HG03139 (cell line): Measurements from ENCODE around the gene DPYSL5.
"Not testable (repeated sequence)": the region's sequence is repeated elsewhere in the genome, so short reads cannot be mapped to it uniquely, and the experiment has no call there.

ENCODE experiments used
- ATAC-seq: cut with Tn5 transposase; IDR thresholded peaks from one replicate; pipeline ENCODE4 v1.9.1; 2021; ENCODE audit not compliant: unreplicated experiment

The DPYSL5 gene, protein sequence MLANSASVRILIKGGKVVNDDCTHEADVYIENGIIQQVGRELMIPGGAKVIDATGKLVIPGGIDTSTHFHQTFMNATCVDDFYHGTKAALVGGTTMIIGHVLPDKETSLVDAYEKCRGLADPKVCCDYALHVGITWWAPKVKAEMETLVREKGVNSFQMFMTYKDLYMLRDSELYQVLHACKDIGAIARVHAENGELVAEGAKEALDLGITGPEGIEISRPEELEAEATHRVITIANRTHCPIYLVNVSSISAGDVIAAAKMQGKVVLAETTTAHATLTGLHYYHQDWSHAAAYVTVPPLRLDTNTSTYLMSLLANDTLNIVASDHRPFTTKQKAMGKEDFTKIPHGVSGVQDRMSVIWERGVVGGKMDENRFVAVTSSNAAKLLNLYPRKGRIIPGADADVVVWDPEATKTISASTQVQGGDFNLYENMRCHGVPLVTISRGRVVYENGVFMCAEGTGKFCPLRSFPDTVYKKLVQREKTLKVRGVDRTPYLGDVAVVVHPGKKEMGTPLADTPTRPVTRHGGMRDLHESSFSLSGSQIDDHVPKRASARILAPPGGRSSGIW

DNA sequence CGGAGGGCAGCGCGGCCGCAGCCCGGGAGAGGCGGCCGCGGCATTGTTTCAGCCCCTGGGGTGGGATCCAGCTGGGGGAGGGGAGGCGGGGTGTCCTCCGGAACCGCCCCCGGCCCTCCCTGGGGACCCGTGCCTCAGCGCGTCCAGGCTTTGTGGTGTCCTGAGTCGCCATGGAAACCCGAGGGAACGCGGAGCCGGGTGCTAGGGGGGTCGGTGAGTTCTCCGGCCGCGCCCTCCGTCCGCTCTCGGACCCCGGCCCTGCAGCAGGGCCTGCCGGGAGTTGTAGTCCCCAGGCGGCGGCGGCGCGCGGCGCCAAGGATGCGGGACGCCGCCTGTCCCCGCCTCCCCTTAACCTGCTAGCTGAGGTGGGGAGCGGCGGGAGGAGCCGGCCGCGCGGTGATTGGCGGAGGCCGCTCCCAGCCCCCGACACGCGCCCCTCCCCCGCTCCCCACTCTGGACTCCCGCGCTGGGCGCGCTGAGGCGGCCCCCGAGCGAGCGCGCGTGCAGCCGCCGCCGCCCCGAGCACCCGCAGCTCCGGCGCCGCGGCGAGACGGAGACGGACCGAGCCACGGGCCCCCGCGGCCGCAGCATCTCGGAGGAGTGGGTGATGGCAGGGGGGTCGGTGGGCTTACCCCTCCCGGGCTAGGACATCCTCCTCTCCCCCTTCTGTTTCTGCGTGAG, at the start of gene DPYSL5:
Gene DPYSL5 (plus strand): TSS at position 478 of the 681 bp plus-strand sequence. CDS start 50,368 bp downstream, outside the sequence.
- ATAC-seq: no peak

DNA sequence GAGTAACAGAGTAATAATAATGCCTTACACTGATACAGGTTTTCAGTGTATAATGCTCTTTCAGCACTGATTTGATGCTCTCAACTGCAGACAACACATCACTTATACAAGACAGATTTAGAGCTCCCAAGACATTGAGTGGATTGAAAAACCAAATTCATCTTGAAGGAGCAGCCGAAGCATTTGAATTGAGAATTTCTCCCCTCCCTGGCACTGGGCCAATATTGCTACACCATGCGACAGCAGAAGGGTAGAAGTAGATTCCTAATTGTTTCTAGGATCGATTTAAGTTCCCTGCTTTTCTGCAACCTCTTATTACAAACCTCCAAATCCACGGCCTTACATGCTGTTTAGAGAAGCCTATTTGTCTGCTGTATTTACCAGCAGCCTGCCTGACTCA, 46.6 kb upstream of the DPYSL5 start:
- no peak for ATAC-seq

DNA sequence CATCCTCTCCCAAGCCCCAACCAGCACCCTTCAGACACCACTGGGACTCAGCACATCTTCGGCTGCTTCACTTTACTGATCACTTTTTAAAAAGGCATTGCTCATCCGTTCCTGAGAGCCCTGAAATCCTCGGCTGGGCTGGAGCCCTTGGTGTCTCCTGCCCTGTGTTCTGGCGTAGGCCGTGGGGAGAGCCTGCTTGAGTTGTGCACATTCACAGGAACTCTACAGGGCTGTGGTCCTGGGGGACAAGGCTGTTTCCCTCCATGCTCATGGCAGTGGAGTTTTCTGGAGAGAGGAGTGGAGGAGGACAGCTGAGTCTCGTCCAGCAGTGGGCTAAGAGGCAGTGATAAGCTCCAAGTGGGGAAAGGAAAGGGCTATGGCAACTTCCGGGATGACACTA, 46.1 kb upstream of the DPYSL5 start:
- ATAC-seq: no peak

DNA sequence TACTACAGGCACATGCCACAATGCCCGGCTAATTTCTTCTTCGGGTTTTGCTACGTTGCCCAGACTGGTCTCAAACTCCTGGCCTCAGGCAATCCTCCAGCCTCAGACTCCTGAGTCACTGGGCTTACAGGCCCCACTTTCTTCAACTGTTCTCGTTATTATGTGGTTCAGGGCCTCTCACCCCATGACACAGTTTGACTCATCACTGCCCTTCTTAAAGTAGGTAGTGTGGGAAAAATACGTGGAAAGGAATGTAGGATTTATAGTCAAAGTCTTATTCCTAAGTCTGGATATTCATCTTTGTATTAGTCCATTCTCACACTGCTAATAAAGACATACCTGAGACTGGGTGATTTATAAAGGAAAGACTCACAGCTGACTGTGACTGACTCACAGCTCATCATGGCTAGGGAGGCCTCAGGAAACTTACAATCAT, 42.7 kb upstream of the DPYSL5 start:
- no peak for ATAC-seq

DNA sequence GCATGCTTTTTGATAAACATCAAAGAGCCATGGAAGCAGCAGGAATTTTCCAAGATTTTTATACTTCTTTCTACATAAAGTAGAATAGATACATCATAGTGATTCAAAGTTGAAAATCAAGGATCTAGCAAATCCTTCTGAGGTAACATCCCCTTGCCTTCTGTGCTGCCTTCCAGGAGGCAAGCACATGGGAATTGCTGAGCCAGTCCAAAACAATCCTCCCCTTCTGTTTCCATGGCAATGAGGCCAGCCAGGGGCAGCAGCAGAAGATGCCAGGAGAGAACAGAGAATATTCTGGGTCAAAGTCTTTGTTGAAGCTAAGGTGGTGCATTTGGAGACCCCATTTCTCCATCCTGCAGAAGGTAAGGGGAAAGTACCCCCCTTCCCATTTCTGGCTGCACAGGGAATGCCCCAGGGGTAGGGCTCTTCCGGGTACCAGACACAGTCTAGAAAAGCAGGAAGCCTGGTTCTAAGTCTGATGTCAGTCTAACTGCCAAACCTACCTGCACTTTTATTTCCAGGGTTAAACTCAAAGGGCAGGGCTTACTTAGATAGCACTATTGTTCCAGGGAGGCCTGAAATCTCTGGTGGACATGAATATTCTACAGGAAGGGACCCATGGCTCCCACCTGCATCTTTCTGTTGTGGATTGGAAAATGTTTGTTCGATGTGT, 40.0 kb upstream of the DPYSL5 start:
- ATAC-seq: no peak

DNA sequence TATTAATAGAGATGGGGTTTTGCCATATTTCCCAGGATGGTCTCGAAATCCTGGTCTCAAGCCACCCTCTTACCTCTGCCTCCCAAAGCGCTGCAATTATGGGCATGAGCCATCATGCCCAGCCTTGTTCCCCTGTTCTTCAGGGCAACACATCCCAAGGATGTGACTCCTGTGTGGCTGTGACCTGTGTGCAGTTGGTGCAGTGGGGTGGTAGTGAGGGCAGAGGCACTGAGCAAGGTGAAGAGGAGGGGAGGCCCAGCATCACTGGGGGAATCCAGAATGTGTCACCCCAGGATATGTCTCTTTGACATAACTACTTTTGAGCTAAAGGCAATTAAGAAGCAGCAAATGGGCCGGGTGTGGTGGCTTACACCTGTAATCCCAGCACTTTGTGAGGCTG, 38.7 kb upstream of the DPYSL5 start:
- no peak for ATAC-seq

DNA sequence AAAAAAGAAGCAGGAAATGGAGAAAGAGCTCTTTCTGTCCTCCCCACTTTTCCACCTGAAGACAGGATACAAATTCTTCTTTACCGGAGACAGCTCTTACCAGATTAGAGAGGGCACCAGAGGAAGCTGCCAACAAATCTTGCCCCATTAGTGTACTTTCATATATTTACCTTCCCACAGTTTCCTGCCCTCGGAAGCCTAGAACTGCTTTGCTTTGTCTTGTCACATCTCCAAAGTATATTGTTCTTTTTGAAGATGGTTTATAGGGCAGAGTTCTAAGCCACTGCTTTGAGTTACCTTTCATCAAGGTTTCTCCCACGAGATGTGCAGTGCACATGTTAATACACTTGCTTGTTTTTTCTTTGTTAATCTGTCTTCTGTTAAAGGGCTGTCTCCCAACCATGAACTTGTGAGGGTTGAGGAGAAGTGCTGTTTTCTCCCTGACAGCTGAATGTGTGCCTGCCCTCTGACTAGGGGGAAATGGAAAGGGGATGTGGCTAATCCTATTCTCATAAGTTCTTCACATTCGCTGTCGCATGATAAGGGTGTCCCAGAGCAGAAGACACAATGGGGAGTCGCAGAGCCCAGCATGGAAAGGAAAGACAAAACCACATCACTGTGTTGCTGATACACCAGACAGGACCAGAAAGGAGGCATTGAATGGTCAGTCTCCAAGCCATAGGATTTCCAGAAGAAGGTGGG, 37.9 kb upstream of the DPYSL5 start:
- ATAC-seq: no peak

DNA sequence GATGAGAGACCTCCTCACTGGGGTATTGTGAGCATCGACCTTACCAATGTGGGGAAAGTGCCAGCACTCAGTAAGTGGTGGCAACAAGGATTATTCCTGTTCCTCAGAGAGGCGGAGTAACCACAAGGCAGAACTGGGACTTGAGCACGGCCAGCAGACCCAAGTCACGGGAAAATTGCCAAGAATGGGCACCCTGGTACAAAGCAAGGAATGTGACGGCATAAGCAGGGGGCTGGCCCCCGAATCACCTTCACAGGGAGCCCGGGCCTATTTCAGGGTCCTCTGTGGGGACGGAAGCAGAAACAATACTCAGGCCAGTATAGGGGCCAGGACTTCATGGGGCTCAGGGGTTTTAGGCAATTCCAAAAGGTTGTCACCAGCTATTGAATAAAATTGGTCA, 36.7 kb upstream of the DPYSL5 start:
- no peak for ATAC-seq

DNA sequence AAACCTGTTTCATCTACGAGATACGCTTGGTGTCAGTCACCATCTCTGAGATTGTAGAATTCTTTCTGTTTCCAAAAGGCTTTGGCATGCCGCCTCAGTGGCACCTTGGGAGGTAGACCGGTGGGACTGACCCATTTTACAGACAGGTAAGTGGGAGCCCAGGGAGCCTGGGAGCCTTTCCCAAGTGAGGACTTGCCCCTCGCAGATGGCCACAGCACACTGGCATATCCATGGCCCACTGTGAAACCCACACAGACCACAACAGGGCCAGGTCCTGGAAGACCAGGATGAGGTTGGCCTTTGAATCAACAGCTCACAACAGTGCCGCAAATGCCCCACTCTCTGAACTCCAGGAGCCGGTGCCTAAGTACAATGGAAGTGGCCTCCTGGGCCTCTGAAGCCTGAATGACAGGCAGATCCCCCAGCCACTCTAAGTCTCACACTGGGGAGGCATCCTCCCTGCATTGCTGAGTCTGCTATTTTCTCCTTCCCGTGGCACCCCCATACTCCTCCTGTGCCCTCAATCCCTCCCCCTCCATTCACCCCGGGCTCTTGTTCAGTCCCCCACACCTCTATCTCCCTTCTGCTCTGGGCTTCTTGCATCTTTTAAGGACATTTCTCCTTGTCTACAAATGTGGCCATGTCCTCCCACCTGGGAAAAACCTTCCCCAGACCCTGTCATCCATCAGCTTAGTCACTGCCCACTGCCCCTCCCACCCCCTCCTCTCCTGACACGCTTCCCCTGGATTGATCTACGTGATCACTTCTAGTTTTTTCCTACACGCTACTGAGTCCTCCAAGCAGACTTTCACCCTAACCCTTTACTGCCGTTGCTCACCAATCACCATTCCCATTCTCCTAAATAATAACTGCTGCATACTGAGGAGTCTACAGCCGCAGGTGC, 35.9 kb upstream of the DPYSL5 start:
- no peak for ATAC-seq

DNA sequence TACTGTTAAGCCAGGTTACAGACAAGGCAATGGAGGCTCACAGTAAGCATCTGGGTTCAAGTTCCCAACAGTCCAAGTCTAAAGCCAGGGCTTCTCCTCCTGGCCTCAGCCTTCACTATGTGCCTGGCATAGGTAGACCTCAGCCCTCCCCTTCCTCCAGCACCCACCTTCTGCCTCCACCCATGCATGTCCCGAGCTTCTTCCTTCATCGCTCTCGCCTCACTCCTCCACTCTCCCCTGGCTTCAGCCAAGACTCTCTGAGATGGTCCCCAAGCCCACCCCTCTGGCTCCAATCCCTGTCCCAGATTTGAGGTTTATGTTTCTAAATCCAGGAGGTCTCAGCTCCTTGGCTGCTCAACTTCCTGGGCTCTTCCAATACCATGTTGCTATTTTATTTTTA, 35.2 kb upstream of the DPYSL5 start:
- ATAC-seq: no peak

DNA sequence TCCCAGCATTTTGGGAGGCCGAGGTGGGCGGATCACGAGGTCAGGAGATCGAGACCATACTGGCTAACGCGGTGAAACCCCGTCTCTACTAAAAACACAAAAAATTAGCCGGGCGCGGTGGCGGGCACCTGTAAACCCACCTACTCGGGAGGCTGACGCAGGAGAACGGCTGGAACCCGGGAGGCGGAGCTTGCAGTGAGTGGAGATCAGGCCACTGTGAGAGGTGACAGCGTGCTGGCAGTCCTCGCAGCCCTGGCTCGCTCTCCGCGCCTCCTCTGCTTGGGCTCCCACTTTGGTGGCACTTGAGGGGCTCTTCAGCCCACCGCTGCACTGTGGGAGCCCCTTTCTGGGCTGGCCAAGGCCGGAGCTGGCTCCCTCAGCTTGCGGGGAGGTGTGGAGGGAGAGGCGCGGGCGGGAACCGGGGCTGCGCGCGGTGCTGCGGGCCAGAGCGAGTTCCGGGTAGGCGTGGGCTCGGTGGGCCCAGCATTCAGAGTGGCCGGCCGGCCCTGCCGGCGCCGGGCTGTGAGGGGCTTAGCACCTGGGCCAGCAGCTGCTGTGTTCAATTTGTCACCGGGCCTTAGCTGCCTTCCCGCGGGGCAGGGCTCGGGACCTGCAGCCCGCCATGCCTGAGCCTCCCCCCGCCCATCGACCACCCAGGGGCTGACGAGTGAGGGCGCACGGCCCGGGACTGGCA, 33.7 kb upstream of the DPYSL5 start:
- not testable (repeated sequence) for ATAC-seq

DNA sequence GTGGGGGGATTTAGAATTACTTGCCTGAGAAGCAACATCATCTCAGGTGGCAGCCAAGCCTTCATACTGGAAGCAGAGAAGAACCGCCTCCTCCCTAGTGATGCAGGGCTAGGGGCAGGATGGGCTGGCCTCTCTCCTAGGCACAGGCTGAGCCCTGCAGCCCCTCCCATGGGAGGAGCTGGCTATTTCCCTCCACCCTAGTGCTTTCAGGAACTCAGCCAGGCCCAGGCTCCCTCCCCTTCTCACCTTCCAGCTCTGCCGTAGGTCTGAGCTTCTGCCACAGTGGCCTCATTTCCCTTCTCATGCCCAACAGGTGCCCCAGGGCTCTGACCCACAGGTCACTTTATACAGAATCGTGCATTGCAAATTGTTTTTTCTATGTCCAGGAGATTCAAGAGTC, 31.0 kb upstream of the DPYSL5 start:
- no peak for ATAC-seq

DNA sequence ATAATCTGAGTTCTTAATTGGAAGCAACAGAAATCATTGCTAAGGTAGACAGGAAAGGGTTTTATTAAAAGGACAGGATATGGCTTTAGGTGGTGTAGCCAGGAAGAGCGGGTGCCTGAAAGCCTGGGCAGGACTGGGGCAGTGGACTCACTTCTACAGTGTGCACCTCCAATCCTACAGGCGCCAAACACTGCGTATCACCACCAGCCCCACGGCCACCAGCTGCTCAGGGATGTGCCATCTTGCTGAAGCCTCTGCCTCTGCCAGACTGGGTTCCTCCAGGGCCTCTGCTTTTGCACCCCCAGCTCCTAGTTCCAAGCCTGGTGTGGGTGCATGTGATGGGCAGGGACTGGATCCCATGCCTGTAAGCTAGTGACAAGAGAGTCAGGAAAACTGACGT, 29.7 kb upstream of the DPYSL5 start:
- no peak for ATAC-seq

DNA sequence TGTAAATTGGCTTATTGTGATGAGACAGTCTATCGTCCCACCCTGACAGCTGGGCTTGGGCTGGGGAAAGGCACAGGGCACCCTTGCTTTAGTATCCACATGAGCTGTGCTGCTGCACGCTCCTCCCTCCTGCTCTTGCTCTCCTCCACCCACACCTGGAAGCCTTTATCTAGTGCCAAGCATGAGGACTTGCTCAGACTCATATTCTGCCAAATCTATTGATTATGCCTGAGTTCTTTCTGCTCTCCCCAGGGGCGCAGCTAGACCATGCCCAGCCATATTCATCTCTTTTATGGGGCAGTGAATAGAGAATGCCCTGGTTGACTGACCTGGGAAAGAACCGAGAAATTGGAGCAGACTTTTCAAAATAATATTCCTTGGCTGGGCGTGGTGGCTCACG, 29.0 kb upstream of the DPYSL5 start:
- no peak for ATAC-seq

DNA sequence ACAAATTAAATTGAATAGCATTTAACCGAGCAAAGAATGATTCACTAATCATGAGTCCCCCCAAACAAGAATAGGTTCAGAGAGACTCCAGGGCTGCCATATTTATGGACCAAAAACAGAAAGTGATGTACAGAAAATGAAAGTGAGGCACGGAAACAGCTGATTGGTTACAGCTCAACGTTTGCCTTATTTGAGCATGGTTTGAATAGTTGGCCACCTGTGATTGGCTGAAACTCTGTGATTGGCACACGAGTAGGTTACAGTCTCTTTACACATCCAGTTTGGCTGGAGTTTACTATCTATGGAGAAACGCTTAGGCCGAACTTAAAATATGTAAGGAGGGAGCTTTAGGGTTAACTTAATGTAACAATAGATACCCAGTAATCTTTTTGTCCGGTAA, 27.0 kb upstream of the DPYSL5 start:
- ATAC-seq: no peak

DNA sequence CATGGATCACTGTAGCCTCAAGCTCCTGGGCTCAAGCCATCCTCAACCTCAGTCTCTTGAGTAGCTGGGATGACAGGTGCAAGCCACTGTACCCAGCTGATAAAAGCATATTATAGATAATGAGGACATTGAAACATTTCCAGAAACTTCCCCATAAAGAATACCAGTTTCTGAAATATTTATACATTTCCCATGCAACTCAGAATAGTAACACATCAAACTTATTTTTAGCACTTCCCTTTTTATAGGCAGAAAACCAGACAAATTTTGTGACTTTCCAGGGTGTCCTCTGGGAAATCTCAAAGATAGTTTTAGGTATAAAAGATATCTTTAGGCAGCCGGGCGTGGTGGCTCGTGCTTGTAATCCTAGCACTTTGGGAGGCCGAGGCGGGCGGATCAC, 25.1 kb upstream of the DPYSL5 start:
- ATAC-seq: no peak

DNA sequence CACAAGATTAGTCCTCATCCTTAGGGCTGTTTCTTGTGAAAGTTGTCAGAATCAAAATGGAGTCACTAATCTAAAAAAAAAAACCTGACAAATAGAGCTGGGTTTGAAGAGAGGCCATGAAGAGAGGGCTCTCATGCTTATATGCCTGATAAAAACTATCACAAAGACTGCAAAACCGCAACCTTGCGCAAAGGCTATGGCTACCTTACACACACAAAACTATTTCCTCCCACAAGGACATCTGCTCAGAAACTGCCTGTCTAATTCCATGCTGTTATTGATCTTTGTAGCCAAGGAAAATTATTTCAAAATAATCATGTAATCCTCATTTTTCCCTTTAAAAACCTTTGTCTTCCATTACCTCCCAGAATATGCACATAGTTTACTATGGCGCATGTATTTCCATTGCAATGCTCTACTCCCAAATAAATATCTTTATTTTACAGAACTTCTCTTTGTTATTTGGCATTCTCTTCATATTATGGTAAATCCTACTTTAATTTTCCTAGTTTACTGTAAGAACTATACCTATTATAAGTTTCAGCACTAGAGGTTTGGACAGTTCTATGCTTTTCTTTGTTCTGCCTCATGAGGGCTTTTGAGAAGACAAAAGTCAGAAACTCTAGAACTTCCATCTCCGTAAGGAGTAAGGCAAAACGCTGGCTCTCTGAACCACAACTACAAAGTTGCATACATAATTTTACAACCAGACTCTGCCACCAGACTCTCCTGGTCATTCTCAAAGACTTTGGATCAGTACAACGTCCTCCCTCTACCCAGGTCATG, 9.6 kb upstream of the DPYSL5 start:
- ATAC-seq: no peak

DNA sequence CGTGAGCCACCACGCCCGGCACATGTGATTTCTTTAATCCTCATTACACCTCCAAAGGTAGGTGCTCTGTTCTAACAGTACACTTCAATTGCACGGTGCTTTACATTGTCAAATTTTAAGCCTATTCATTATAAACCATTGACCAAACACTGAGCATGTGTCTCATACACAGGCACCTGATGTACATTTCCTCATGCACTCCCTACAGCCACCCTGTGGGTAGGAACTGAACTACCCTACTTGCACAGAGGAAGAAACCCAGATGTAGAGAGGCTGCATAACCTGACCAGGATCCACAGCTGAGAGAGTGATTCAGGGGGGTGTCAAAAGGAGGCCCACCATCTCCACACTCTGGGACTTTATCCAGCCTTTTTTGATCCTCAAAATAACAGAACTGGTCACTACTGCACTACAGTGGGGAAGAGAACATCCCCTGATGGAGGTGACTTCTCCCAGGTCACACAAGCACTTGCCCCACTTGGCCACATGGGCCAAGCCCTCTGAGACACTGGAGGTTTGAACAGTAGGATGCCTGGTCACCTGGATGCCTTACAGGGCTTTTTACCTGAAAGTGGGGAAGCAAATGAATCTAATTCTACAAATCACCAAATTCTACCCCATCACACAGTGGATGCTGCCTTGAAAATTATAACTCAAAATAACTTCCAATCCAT, 6.9 kb upstream of the DPYSL5 start:
- ATAC-seq: no peak
